KOPT-K1 (cell line): ENCODE data around the gene GMCL1.
A peak's percentile ranks its signal among the peaks of the same experiment; 100 is the strongest.
"Not testable (repeated sequence)": the region's sequence is repeated elsewhere in the genome, so short reads cannot be mapped to it uniquely, and the experiment has no call there.

Experiments
- H3K27ac ChIP-seq: fragments of 200-600 bp; sonication (generic); 2 replicates; pipeline ENCODE4 v1.5.1; 2016; ENCODE audit warnings: antibody characterized with exemption, mild to moderate bottlenecking, low read depth, low read length; ENCODE audit not compliant: poor library complexity, severe bottlenecking
- H3K36me3 ChIP-seq: fragments of 200-600 bp; sonication (generic); 2 replicates; pipeline ENCODE4 v1.5.1; 2017; ENCODE audit warnings: antibody characterized with exemption, mild to moderate bottlenecking, low read length, moderate library complexity; ENCODE audit not compliant: insufficient read depth
- H3K9me3 ChIP-seq: fragments of 200-600 bp; sonication (generic); 2 replicates; pipeline ENCODE4 v1.5.1; 2017; ENCODE audit warnings: antibody characterized with exemption, low read length, mild to moderate bottlenecking; ENCODE audit not compliant: insufficient read depth, poor library complexity, severe bottlenecking

GMCL1 gene

GRCh38 chr2:69888451-69888850, 59.0 kb downstream of the GMCL1 start:
- Histone ChIP-seq H3K36me3 (no peaks in the 10 kb centered on the region), H3K9me3 (no peaks in the 10 kb centered on the region), H3K27ac (no peak overlapping the region)

GRCh38 chr2:69889302-69889701, 59.8 kb downstream of the GMCL1 start:
- Histone ChIP-seq H3K27ac (no peak overlapping the region), H3K9me3 (no peaks in the 10 kb centered on the region), H3K36me3 (no peaks in the 10 kb centered on the region)

GRCh38 chr2:69890881-69891280, 61.4 kb downstream of the GMCL1 start:
- H3K36me3 ChIP-seq = peaks cover 10% of the 10 kb centered on the region
- H3K27ac ChIP-seq = no peak overlapping the region

GRCh38 chr2:69892838-69893424, 63.5 kb downstream of the GMCL1 start:
- H3K36me3 ChIP-seq = peaks cover 31% of the 10 kb centered on the region
- not testable (repeated sequence) for H3K9me3 ChIP-seq, H3K27ac ChIP-seq

More at GRCh38 chr2:69890881-69891280, 61.4 kb downstream of the GMCL1 start:
- no peaks in the 10 kb centered on the region for H3K9me3 ChIP-seq

GRCh38 chr2:69893684-69894551, 64.5 kb downstream of the GMCL1 start, which contains the start of gene SNRNP27:
SNRNP27 (plus strand) TSS chr2:69893956; CDS start chr2:69893985, 29 bp downstream.
- Histone ChIP-seq H3K9me3 (no peaks in the 10 kb centered on the region), H3K36me3 (peaks cover 41% of the 10 kb centered on the region), H3K27ac (peak within 1 kb of the TSS; percentile 67)

- H3K36me3 ChIP-seq = peaks cover 49% of the 10 kb centered on the region
- H3K9me3 ChIP-seq, H3K27ac ChIP-seq: not testable (repeated sequence)
Measured at GRCh38 chr2:69894737-69895136, 65.3 kb downstream of the GMCL1 start.

GRCh38 chr2:69902213-69902922, 72.9 kb downstream of the GMCL1 start:
- no peaks in the 10 kb centered on the region for H3K9me3 ChIP-seq
- peaks cover 98% of the 10 kb centered on the region for H3K36me3 ChIP-seq
- H3K27ac ChIP-seq = no peak overlapping the region

GRCh38 chr2:69907216-69907615, 77.8 kb downstream of the GMCL1 start:
- Histone ChIP-seq H3K27ac (no peak overlapping the region), H3K36me3 (peaks cover 91% of the 10 kb centered on the region), H3K9me3 (no peaks in the 10 kb centered on the region)

- peaks cover 44% of the 10 kb centered on the region for H3K36me3 ChIP-seq
- H3K9me3 ChIP-seq = no peaks in the 10 kb centered on the region
- H3K27ac ChIP-seq = no peak overlapping the region
Measured at GRCh38 chr2:69911985-69912563, 82.6 kb downstream of the GMCL1 start.

GRCh38 chr2:69914164-69914949, 84.9 kb downstream of the GMCL1 start:
- peak overlapping the region; percentile 67 for H3K27ac ChIP-seq
- H3K36me3 ChIP-seq = peaks cover 21% of the 10 kb centered on the region
- no peaks in the 10 kb centered on the region for H3K9me3 ChIP-seq

- H3K9me3 ChIP-seq = no peaks in the 10 kb centered on the region
- H3K27ac ChIP-seq = peak within 1 kb of the TSS; percentile 67
- H3K36me3 ChIP-seq = peaks cover 12% of the 10 kb centered on the region
Measured at GRCh38 chr2:69914950-69915945, 85.8 kb downstream of the GMCL1 start, which contains the start of gene MXD1. MXD1 (plus strand) TSS chr2:69915109; CDS start chr2:69915331, 222 bp downstream.

- no peaks in the 10 kb centered on the region for H3K9me3 ChIP-seq
- H3K36me3 ChIP-seq = 0 out of 2 replicates have a peak, but pooled peaks cover 4% of the 10 kb centered on the region
- no peak overlapping the region for H3K27ac ChIP-seq
Measured at GRCh38 chr2:69916106-69916505, 86.6 kb downstream of the GMCL1 start.

- Histone ChIP-seq H3K27ac (no peak overlapping the region), H3K36me3 (peaks cover 7% of the 10 kb centered on the region)
Measured at GRCh38 chr2:69917852-69918251, 88.4 kb downstream of the GMCL1 start.

More at GRCh38 chr2:69917852-69918251, 88.4 kb downstream of the GMCL1 start:
- H3K9me3 ChIP-seq = no peaks in the 10 kb centered on the region
